HG02885 (cell line): ENCODE measurements around the gene UCKL1.
"Not testable (repeated sequence)": the region's sequence is repeated elsewhere in the genome, so short reads cannot be mapped to it uniquely, and the experiment has no call there.

ENCODE experiments used
- ATAC-seq: cut with Tn5 transposase; IDR thresholded peaks from one replicate; pipeline ENCODE4 v1.9.1; 2021; ENCODE audit warnings: mild to moderate bottlenecking; ENCODE audit not compliant: unreplicated experiment, poor library complexity

The UCKL1 gene

DNA sequence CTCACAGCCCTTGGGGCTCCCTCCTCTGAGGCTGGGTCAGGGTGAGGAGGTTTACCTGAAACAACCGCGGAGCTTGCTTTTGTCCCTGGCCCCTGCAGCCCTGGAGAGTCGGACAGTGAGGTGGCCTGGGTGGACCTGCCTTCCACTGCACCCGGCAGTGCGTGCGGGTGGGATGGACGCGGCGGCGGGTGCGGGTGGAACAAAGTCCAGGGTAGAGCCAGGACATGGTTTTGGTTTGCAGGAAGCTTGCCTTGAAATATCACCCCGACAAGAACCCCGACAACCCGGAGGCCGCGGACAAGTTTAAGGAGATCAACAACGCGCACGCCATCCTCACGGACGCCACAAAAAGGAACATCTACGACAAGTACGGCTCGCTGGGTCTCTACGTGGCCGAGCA lies 27.1 kb downstream of the UCKL1 start:
- no peak for ATAC-seq

DNA sequence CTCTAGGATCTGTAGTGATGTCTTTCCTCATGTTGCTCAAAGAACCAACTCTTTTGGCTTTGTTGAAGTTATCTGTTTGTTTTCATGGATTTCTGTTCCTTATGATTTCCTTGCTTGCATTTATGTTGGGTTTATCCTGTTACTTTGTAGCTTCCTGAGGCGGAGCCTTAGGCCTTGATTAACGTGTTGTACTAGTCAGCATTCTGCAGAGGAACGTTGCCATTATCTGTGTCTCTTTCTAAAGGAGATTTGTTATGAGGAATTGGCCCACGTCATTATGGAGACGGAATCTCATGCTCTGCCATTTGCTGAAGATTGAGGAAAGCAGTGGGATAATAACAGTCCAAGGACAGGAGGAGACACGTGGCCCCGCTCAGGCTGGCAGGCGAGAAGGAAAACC lies 29.9 kb downstream of the UCKL1 start:
- no peak for ATAC-seq

DNA sequence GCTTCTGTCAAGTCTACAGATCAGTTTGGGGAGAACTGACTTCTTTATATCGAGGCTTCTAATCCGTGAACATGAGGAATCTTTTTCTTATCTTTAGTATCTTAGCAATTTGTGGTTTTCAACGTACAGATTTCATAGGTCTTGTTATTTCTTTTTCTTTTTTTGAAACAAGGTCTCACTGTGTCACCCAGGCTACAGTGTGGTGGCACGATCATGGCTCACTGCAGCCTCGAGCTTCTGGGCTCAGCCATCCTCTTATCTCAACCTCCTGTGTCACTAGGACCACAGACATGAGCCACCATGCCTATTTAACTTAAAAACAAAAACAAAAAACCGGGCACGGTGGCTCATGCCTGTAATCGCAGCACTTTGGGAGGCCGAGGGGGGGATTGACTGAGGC lies 32.0 kb downstream of the UCKL1 start:
- no peak for ATAC-seq

DNA sequence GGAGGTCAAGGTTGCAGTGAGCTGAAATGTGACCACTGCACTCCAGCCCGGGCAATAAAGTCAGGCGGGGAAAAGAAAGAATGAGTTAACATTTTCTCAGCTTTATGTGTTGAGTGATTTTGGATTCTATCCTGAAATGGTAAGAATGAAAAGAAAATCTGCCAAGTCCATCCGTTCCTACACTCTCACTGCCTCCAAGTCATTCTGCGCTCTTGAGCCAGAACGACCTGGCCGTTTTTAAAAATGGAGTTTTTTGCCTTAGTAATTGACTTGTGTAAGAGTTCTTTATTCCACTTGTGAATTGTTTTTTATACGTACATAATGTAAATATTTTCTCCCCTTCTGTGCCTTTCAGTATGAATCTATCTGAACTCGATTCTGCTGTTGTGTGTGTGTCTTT lies 32.6 kb downstream of the UCKL1 start:
- ATAC-seq = no peak

DNA sequence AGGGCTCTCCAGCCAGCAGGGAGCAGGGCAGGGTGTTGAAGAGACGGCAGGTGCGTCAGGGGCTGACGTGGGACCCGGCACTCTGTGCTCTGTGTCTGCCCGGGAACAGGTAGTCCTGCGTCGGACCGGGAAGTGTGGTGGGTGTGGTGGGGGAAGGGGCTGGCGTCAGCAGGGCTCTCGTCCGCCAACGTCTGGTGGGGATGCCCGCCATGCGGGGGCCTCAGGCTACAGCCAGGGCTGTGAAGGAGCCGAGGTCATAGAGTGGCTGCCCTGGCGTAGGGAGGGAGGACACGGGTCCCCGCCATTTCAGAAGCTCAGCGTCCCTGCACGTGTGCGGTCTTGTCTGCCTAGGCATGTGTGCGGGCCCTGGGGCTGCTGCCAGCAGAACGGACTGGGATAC lies 36.0 kb downstream of the UCKL1 start:
- ATAC-seq = no peak

DNA sequence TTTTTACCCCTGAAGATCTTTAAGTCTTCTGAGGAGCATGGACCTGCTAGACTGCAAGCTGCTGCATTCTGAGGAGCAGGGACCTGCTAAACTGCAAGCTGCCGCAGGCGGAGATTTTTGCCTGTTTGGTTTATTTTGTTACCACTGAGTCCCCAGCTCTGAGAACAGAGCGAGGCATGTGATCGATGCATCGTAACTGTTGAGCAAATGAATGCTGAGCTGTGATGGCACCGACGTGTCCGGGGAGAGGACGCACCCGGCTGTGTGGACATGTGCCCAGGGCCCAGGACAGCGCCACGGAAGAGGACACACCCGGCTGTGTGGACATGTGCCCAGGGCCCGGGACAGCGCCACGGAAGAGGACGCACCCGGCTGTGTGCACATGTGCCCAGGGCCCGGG lies 37.1 kb downstream of the UCKL1 start:
- ATAC-seq = no peak

DNA sequence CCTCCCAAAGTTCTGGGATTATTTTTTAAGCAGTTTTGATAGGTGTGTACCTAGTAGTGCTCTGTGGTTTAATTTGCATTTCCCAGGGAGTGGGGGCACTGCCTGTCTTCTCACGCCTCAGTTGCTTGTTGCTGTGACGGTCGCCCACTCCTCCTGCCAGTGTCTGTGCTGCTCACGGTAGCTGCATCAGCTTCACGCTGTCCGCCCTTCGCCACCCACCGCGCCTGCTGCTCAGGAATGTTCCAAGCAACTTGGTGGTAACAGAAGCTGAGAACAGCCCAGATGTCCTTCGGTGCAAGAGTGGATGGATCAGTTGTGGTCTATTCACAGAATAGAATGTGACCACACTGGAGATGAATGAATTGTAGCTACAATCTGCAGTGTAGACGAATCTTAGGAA lies 38.4 kb downstream of the UCKL1 start:
- ATAC-seq = no peak

DNA sequence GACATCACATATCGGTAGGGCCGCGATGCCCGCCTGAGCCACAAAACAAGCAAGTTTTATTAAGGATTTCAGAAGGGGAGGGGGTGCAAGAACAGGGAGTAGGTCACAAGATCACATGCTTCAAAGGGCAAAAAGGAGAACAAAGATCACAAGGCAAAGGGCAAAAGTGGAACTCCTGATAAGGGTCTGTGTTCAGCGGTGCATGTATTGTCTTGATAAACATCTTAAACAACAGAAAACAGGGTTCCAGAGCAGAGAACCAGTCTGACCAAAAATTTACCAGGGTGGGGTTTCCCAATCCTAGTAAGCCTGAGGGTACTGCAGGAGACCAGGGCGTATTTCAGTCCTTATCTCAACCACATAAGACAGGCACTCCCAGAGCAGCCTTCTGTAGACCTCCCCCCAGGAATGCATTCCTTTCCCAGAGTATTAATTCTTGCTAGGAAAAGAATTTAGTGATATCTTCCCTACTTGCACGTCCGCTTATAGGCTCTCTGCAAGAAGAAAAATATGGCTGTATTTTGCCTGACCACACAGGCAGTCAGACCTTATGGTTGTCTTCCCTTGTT lies 39.8 kb downstream of the UCKL1 start:
- ATAC-seq = not testable (repeated sequence)

DNA sequence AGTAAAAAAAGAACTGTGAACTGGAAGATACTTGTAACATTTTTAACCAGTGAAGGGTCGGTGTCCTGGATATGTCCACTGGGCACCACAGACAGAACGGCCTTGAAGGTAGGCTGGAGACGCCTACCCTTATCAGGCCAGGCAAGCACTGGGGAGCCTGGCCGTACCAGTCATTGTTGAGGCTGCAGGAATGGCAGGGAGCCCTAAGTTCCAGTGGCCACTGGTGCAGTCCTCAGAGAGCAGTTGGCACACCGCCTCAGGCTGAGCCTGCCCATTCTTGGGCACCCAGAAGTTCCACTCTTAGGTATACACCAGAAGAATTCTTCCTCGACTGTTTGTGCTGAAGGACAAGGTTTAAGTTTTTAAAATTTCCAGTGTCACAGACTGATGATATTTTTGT lies 40.7 kb downstream of the UCKL1 start:
- ATAC-seq = no peak

DNA sequence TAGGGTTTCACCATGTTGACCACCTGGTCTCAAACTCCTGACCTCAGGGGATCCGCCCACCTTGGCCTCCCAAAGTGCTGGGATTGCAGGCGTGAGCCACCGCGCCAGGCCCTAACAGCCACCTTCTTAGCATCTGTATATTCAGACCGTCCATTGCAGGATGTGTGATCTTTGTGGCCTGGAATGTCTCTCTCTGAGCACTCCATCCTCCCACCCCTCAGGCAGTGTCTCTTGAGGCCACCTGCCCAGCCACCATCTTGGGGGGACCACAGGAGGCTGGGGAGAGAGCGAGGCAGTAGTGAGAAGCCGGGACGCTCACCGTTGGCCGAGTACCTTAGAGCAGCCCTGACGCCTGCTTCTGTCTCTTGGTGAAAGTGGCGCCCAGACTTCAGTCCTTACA lies 42.4 kb downstream of the UCKL1 start:
- ATAC-seq = no peak

DNA sequence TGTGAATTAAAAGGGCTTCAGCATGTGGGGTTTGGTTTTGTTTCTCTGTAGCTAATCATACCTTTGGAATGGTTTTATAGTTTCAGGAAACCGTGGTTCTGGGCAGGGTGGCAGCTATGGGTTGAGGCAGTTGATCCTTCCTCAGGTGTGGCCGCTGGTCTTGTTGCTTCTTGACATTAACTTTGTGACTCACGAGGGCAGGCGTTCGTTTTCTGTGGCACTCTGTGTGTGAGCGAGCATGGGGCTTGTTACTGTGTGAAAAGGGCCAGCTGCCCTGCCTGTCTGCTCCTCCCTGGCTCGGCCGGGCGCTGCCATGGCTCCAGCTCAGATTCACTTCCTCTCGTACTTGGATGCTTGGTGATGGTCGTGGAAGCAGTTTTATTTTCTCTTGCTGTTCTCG lies 45.0 kb downstream of the UCKL1 start:
- ATAC-seq = no peak

DNA sequence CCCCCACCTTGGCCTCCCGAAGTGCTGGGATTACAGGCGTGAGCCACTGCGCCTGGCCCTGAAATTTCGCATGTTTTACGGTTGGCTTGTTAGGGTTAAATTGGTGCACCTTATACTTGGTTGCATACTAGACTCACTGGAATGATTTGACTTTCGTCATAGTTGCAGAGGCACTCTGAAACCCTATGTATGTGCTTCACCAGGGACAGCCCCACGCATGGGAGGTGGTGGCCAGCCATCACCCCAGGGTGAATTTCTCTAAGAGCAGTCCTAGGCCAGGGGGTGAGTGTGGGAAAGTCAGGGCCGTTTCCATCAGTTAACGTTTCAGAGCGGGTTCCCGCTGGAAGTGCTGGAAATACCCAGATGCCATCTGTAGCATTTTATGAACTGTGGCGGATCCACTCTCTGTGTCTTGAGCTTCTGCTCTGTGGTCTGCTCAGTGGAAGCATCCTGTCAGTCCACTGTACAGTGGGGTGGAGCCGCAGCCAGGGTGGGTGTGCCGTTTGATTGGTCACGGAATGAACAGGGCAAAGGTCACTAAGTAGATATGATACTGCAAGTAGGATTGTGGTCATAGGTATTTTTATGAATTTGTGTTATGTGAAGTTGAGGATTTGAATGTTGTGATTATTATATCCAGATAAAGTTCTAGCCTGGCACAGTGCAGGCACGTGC lies 48.1 kb downstream of the UCKL1 start:
- no peak for ATAC-seq

DNA sequence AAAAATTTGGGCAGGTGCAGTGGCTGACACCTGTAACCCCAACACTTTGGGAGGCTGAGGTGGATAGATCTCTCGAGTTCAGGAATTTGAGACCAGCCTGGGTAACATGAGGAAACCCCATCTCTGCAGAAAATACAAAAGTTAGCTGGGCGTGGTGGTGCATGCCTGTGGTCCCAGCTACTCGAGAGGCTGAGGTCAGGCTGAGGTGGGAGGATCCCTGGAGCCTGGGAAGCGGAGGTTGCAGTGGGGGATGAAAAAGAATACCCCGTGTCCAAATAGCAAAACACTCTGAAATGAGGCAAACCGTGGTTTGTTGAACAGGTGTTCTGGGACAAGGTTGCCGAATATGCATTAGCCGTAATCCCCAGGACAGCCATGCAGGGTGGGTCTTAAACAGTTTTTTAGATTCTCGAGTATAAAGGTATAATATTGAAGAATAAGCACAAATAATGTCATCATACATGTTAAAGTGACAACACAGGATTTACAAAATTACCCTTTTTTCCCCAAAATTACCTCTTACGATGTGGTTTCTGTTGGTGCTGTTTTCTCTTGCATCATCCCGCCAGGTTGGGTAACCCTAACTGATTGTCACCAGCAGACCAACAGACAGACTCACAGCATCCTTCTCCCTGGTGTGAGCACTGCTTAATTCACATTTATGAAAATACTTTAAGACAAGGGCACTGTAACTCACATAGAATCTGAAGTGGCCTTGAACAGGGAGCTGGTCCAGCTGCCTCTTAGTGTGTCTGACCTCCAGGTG lies 52.2 kb downstream of the UCKL1 start:
- no peak for ATAC-seq

DNA sequence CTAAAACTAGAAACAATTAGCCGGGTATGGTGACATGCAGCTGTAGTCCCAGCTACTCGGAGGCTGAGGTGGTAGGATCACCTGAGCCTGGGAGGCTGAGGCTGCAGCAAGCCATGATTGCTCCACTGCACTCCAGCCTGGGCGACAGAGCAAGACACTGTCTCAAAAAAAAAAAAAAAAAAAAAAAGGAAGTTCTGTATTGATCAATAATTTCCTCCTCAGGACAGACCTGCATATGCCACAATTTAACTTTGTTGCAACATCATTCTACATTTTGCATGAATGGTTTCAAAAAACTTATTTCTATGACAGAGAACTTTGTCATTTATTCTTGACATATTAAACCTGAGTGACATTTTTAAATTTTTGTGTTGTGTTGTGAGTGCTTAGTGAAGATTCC lies 55.8 kb downstream of the UCKL1 start:
- no peak for ATAC-seq

DNA sequence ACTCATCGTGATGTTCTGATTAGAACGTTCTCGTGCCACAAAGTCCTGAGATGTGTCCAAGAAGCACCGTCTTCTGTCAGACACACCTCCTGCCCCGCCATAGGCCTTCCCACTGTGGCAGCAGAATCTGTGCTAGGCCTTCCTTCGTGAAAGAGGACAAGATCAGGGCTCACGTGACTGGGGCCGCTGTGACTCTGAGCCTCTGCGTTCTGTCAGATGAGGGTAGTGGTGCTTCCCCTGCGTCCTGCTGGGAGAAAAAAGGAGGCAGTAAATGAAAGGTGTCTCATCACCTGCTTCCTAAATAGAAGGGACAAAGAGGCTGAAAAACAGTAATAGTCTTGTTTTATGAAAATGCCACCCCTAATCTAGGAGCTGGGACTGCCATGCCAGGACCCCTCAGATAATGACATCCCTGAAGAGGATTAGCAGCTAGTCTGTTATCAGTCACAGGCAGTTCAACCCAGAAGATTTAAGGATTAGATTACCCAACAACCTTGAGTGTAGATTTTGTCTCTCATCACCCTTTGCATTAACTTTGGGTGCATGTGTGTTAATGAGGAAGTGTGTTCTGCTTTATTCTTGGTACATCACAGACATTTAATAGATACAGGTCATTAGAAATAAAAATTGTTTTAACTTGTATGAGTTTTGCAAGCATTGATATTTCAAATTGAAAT lies 57.2 kb downstream of the UCKL1 start:
- ATAC-seq = no peak

DNA sequence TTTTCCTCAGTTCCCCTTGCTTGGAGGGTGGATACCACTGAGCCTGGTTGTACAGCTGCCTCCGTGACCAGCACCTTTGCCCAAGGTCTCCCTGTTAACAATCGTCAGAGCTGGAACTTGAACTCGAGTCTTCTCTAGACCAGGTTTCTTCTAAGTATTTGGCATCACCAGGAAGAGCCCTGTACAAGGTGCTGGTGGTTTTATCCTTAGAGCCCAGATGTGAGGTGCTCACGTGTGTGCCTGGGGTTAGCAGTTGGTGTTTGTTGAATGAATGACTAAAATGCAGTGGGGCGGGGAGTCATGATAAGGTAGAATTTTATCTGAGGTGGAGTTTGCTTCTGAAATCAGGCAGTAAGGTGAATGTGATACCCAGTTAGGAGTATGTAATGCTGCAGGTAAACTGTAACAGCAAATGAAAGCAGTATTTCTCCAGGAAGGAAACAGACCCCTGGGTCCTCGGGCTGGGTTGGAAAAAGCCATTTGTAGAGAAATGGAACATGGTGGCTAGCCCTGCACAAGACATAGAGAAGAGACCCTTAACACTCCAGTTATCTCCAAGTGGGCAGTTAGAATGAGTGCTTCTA lies 58.1 kb downstream of the UCKL1 start:
- no peak for ATAC-seq

DNA sequence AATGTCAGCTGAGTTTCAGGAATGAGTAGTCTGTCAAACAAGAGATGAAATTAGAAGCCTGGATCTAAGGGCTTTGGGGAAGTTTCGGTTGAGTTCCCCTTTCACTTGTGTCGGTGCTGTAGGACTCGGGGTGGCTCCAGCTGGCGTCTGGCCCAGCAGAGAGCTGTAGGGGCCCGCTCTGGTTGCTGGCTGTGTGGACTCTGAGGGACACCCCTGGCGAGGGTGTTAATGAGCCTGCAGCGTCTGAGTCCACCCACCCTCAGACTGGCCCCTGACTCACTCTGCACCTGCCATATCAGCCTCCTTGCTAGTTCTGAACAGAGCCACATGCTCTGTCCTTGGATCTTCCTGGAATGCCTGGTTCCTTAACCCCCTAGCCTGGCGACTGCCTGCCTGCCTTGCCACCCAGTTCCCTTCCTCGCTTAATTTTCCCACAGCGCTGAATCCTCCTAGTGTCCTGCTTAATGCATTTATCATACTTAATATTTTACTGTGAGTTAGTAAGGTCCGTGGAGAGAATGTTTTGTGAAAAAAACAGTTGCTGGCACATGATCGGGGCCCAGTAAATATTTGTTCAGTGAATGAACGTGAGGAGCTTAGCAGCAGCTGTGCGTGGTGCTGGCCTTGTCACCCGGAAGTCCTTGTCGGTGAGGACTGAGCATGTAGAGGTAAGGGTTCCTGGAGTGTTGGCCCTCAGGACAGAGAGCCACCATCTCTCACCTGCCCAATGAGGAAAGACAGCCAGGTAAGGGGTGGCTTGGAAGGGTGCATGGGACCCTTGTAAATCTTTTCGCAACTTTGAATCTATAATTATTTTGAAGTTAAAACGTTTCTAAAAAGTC lies 59.7 kb downstream of the UCKL1 start:
- no peak for ATAC-seq

DNA sequence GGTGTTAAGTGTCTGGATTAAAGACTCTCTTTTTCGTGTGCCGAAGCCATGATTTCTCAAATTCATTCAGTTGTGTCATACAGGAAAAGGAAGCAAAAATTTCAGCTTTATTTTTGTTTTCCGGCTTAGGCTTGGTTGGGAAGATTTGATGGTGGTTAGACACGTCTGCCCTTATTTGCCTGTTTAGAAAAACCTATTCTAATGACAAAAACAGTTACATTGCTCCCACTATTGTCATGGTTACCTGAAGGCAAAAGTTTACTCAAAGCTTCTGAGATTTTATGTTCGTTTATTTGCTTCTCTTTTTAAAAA lies 60.3 kb downstream of the UCKL1 start:
- ATAC-seq = no peak

DNA sequence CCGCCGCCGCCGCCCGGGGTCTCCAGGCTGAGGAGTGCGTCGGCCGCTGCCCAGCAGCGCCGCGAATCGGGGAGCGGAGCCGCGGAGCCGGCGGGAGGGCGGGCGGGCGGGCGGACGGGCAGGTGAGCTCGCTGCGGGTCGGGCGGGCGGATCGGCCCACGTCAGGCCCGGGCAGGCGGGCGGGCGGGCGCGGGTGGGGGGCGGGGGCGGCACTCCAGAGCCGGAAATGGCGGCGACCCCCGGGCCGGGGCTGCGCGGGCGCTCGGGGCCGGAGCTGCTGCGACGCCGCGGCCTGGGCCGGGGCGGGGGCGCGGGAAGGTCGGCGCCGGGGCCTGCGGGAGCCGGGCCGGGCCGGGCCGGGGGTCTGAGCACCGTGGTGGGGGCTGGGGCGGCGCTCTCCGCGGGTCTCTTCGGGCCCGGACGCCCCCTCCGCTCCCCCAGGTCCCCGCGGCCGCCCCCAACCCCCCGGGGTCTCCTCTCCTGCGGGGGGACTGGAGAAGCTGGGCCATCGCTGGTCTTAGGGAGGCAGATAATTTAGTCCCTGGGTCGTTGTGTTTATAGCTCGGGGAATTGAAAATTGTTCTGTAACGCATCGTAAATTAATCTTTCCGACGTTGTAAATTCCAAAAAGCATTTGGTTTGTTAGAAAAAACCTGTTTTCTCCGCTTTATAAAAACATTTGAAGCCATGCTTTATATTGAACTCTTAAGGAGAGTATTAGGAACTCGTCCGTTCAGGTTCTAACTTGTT lies 60.8 kb downstream of the UCKL1 start:
- ATAC-seq = peak; percentile 21
